Prostate gland (tissue), 2 donors: ENCODE data around the gene AVPR2.

Source experiments
- POLR2A ChIP-seq: fragments of 450-650 bp; IDR thresholded peaks from one replicate; pipeline ENCODE4 v1.6.1; 2016; ENCODE audit warnings: antibody characterized with exemption, mild to moderate bottlenecking
- POLR2AphosphoS5 ChIP-seq: sonication (generic); formaldehyde crosslinking; IDR thresholded peaks from one replicate; pipeline ENCODE4 v1.6.1; 2017; ENCODE audit warnings: antibody characterized with exemption
- TF ChIP-seq, protein P1 (sequence below), 4 experiments: fragments of 200-600 bp in 2 of 4; fragments of 450-650 bp in 2 of 4; sonication (generic) in 2 of 4; IDR thresholded peaks; 1 replicate in 3 of 4; 2 replicates in 1 of 4; pipeline ENCODE4 v1.5.1; 2016 to 2019; ENCODE audit warnings: antibody characterized with exemption in 4 of 4, mild to moderate bottlenecking in 2 of 4, moderate library complexity in 2 of 4

DNA sequence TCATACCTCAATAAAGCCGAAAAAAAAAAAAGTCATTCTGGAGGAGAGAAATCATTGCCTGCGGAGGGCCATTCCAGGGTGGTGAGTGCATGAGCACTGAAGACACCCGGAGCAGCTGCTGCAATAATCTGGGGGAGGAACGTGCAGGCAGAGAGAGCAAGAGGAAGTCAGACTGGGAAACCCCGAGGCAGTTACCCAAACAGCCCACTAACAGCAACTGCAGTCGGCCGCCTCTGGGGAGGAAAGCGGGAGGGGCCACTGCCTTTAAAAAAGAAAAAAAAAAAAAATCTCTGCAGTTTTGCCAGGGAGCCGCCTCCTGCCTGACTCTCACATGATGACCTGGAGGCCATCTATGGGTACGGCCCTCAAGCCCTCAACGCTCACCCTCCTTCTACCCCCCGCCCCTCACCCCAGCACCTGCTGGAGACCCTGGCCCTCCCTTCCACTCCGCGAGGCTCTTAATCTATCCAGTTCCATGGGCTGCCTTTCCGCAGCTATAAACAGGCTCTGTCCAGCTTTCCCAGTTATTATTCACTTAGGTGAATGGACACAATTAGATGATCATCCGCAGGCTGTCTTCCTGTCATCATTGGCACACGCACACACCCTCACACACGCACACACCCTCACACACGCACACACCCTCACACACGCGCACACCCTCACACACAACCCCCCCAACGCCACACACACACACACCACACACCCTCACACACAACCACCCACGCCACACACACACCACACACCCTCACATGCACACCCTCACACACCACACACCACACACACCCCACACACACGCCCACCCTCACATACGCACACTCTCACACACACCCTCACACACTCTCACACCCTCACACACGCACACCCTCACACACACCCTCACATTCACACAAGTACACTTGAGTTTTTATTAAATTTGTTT lies 3.4 kb upstream of the AVPR2 start:
- TF ChIP-seq, protein P1, sequence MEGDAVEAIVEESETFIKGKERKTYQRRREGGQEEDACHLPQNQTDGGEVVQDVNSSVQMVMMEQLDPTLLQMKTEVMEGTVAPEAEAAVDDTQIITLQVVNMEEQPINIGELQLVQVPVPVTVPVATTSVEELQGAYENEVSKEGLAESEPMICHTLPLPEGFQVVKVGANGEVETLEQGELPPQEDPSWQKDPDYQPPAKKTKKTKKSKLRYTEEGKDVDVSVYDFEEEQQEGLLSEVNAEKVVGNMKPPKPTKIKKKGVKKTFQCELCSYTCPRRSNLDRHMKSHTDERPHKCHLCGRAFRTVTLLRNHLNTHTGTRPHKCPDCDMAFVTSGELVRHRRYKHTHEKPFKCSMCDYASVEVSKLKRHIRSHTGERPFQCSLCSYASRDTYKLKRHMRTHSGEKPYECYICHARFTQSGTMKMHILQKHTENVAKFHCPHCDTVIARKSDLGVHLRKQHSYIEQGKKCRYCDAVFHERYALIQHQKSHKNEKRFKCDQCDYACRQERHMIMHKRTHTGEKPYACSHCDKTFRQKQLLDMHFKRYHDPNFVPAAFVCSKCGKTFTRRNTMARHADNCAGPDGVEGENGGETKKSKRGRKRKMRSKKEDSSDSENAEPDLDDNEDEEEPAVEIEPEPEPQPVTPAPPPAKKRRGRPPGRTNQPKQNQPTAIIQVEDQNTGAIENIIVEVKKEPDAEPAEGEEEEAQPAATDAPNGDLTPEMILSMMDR (IDR thresholded peaks at IDR 0.05), result no peak
- no peak for TF ChIP-seq POLR2A
- TF ChIP-seq POLR2AphosphoS5, result no peak
